ENCODE results near the gene TMEM131.

Gene TMEM131

DNA sequence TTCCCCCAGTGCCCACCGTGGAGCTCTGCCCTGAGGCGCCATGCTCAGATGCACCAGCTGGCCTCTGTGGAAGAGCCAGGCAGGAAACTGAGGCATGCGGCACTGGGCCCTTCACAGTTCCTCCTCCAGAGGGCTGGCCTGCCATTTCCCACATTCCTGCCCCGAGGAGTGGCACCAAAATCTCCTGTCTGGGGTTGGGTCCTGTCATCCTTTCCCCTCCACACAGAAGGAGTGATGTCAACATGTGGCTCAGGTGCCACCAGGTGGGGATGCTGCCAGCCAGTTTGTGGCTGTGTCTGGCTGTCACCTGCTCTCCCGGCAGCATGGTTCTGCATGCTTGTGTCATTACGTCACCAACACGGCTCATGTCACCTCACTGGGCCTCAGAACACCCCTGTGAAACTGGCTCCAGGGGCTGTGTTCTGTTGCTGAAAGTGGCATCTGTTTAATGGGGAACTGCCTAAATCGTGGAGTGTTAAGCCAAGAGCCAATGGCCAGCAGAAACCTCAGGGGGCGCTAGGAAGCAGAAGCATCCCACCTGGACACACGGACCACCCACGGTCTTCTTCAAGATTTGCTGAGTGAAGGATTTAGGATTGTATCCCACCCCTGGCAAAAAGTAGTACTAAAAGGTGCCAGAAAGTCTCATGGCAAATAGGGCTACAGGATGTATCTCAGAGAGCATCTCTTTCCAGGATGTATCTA lies 231.0 kb downstream of the TMEM131 start:
- H3K27ac Mint-ChIP-seq = no peak overlapping the region
- peaks cover 32% of the 10 kb centered on the region for H3K4me1 Mint-ChIP-seq (ENCODE audit: low read depth)
- no peaks in the 10 kb centered on the region for H3K27me3 Mint-ChIP-seq (ENCODE audit: low read depth)
- no peaks in the 10 kb centered on the region for H3K9me3 Mint-ChIP-seq
- no peak overlapping the region for H3K4me3 Mint-ChIP-seq
- peaks cover 37% of the 10 kb centered on the region for H3K36me3 Mint-ChIP-seq (ENCODE audit: low read depth)

DNA sequence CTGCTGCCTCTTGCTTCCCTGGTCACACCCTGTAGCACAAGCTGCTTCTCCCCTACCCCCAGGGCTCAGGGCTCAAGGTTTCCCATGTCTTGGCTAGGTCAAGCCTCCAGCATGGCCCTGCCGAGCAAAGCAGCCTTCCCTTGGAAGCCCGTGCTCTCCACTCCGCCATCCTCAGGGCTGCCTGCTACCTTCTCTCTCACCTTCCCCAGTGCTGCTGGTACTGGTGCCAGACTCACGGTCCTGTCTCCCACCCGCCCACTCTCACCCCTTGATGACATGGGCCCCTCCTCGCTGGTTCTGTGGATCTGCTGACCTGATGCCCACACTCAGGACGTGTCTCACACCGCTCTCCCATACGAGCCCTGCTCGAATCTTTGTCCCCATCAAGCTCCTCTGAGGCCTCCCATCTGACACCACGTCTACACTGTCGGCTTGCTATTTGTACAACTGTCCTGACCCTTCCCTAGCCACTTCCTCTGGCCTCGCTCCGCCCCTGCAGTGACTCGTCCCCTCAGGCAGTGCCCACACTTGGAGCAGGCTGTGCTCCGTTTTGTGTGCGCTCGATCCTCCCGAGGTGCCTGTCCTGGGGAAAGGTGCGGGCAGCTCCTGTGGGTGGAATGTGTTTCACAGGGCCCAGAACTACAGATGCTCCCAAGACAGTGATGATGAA lies 232.4 kb downstream of the TMEM131 start:
- H3K4me3 Mint-ChIP-seq = no peak overlapping the region
- H3K27me3 Mint-ChIP-seq (ENCODE audit: low read depth) = no peaks in the 10 kb centered on the region
- peaks cover 35% of the 10 kb centered on the region for H3K4me1 Mint-ChIP-seq (ENCODE audit: low read depth)
- peaks cover 43% of the 10 kb centered on the region for H3K36me3 Mint-ChIP-seq (ENCODE audit: low read depth)
- no peak overlapping the region for H3K27ac Mint-ChIP-seq
- H3K9me3 Mint-ChIP-seq = no peaks in the 10 kb centered on the region

DNA sequence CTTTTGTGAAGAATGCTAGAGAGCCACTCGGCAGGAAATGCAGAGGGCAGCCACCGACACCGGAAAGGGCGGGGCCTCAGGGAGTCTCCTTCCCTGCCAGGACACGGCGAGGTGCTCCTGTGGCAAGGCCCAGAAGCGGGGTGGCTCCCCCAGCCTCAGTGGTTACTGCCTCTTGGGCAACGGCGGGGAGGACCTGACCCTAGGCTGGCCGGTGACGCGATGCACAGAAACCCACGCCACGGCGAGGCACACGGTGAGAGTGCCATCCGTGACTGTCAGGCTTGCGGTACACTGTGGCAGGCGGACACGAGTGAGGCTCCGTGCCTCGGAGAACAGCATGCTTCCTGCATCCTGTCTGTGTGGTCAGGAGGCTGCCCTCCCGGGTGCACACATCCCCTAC lies 234.6 kb downstream of the TMEM131 start:
- Mint-ChIP-seq H3K36me3 (ENCODE audit: low read depth) (peaks cover 43% of the 10 kb centered on the region), H3K9me3 (no peaks in the 10 kb centered on the region), H3K27ac (peak overlapping the region; percentile 79), H3K4me3 (peak overlapping the region; percentile 15), H3K27me3 (ENCODE audit: low read depth) (no peaks in the 10 kb centered on the region), H3K4me1 (ENCODE audit: low read depth) (peaks cover 29% of the 10 kb centered on the region)

- peak overlapping the region; percentile 79 for H3K27ac Mint-ChIP-seq
- peaks cover 40% of the 10 kb centered on the region for H3K36me3 Mint-ChIP-seq (ENCODE audit: low read depth)
- peak overlapping the region; percentile 29 for H3K4me3 Mint-ChIP-seq
- no peaks in the 10 kb centered on the region for H3K9me3 Mint-ChIP-seq
- peaks cover 29% of the 10 kb centered on the region for H3K4me1 Mint-ChIP-seq (ENCODE audit: low read depth)
- H3K27me3 Mint-ChIP-seq (ENCODE audit: low read depth) = no peaks in the 10 kb centered on the region
Measured at GRCh38 chr2:97760480-97761049, 235.2 kb downstream of the TMEM131 start.

- H3K27ac Mint-ChIP-seq = peak overlapping the region; percentile 64
- no peaks in the 10 kb centered on the region for H3K27me3 Mint-ChIP-seq (ENCODE audit: low read depth)
- peaks cover 36% of the 10 kb centered on the region for H3K36me3 Mint-ChIP-seq (ENCODE audit: low read depth)
- no peaks in the 10 kb centered on the region for H3K9me3 Mint-ChIP-seq
- H3K4me1 Mint-ChIP-seq (ENCODE audit: low read depth) = peaks cover 29% of the 10 kb centered on the region
- H3K4me3 Mint-ChIP-seq = peak overlapping the region; percentile 29
Measured at GRCh38 chr2:97759727-97760407, 235.9 kb downstream of the TMEM131 start.

DNA sequence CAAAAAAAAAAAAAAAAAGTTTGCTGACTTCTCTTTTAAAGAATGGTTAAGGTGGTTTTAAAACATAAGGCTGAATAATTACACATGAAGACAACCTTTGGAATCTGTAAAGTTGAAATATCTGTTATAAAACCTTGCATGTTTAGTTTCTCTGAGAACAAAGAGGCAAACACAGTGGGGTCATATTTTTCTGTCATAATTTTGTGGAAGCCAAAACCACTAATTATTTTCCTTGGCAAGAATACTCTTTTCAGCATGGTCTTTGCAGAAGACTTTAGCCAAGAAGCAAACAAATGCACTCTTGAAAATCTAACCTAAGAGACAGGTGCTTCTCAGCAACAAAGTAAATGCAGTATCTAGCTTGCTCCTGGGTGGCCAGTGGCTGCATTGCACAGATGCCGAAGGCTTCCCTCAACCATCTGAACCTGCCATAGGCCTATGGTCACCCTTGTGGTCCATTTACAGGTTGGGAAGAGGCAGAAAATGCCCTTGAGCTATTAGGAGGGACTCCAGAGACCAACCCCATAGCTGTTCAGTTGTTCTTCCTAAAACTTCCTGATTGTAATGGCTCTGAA lies 237.5 kb downstream of the TMEM131 start:
- no peaks in the 10 kb centered on the region for H3K9me3 Mint-ChIP-seq
- H3K27me3 Mint-ChIP-seq (ENCODE audit: low read depth) = no peaks in the 10 kb centered on the region
- no peak overlapping the region for H3K4me3 Mint-ChIP-seq
- H3K4me1 Mint-ChIP-seq (ENCODE audit: low read depth) = peaks cover 25% of the 10 kb centered on the region
- peaks cover 30% of the 10 kb centered on the region for H3K36me3 Mint-ChIP-seq (ENCODE audit: low read depth)
- H3K27ac Mint-ChIP-seq = no peak overlapping the region

DNA sequence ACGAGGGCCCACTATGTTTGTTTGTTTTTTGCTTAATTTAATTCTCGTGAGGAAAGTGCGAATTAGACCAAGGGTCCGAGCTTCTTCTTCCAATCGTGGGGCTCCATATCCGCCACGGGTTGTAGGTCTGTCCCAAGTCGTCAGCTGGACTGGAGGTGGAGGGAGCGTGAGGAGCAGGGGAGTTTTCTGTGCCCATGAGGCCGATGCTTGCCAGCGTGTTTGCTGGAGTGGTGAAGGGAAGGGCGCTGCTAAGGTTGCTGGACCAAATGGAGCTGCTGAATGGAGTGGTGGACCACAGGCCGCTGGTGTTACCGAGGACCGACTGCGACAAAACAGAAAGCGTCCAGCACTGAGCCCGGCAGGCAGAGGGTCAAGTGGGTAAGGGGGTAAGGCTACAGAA lies 238.7 kb downstream of the TMEM131 start:
- Mint-ChIP-seq H3K27ac (no peak overlapping the region), H3K36me3 (ENCODE audit: low read depth) (peaks cover 29% of the 10 kb centered on the region), H3K4me1 (ENCODE audit: low read depth) (peaks cover 24% of the 10 kb centered on the region), H3K9me3 (no peaks in the 10 kb centered on the region), H3K4me3 (no peak overlapping the region), H3K27me3 (ENCODE audit: low read depth) (no peaks in the 10 kb centered on the region)

DNA sequence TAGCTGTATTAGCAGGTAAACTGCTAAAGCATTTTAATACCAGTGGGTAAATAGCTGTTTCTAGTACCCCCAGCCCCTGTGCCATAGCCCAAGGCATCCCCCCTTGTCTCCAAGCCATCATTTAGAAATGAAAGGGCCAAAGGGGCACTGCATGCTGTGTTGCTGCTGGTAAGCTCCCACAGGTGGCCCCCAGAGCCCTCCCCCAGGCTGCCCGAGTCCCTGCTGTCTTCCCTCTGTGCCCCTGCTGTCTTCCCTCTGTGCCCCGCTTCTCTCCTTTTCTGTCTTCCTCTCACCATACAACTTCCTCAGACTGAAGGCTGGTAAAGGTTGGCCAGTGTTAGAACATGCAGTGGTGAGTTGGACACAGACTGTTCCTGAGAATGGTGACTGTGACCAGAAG lies 240.3 kb downstream of the TMEM131 start:
- Mint-ChIP-seq H3K36me3 (ENCODE audit: low read depth) (peaks cover 26% of the 10 kb centered on the region), H3K4me3 (no peak overlapping the region), H3K9me3 (no peaks in the 10 kb centered on the region), H3K27me3 (ENCODE audit: low read depth) (no peaks in the 10 kb centered on the region), H3K27ac (no peak overlapping the region), H3K4me1 (ENCODE audit: low read depth) (peaks cover 11% of the 10 kb centered on the region)

- H3K4me3 Mint-ChIP-seq = no peak overlapping the region
- no peak overlapping the region for H3K27ac Mint-ChIP-seq
- peaks cover 4% of the 10 kb centered on the region for H3K4me1 Mint-ChIP-seq (ENCODE audit: low read depth)
- peaks cover 22% of the 10 kb centered on the region for H3K36me3 Mint-ChIP-seq (ENCODE audit: low read depth)
- H3K9me3 Mint-ChIP-seq = no peaks in the 10 kb centered on the region
- no peaks in the 10 kb centered on the region for H3K27me3 Mint-ChIP-seq (ENCODE audit: low read depth)
Measured at GRCh38 chr2:97754690-97755346, 240.9 kb downstream of the TMEM131 start.

DNA sequence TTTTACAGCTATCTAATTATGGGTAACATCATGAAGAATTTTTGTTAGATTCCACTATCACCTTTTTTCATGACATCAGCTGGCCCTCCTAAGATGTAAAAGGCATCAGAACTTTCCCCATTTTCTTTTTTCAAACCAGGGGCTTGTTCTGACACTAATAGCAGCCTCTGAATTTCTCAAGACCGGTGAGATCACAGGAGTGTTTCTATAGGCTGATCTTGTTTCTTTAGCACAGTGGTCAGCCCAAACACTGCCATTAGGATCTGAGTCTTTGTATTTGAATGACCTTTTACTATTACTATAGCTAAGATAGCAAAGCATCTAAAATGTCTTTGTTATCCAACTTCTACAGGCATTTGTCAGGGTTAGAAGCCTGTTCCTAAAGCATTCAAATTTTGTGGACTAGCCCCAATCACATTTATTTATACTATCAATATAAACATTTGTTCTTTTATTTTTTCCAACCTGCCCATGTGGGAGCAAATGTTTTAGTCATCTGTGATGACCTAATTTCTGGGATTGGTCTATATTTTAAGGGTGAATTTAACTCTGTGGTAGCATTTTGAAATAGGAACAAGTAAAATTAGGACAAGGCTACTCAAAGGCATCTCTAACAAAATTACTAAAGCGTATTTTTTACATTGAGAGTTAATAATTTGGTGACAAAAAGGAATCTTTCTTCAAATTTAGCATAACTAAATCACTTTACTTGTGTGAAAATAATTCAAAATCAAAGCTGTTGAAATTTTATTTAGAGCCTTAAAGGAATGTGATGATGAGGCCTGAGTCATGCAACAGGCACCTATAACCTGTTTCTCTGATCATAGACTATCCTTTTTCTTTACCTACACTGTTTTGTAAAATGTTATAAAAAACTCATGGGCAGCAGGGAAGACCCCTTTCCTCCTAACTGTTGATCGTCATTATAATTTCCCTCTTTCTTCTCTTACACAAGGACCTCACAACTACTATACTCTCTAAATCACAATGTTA lies 243.1 kb downstream of the TMEM131 start:
- Mint-ChIP-seq H3K4me3 (no peak overlapping the region), H3K27me3 (ENCODE audit: low read depth) (no peaks in the 10 kb centered on the region), H3K27ac (no peak overlapping the region), H3K36me3 (ENCODE audit: low read depth) (peaks cover 17% of the 10 kb centered on the region), H3K4me1 (ENCODE audit: low read depth) (peaks cover 5% of the 10 kb centered on the region), H3K9me3 (no peaks in the 10 kb centered on the region)

- Mint-ChIP-seq H3K9me3 (no peaks in the 10 kb centered on the region), H3K27me3 (ENCODE audit: low read depth) (no peaks in the 10 kb centered on the region), H3K27ac (no peak overlapping the region), H3K4me3 (no peak overlapping the region), H3K4me1 (ENCODE audit: low read depth) (peaks cover 9% of the 10 kb centered on the region), H3K36me3 (ENCODE audit: low read depth) (peaks cover 14% of the 10 kb centered on the region)
Measured at GRCh38 chr2:97751752-97752151, 244.0 kb downstream of the TMEM131 start.

- H3K27ac Mint-ChIP-seq = no peak overlapping the region
Measured at GRCh38 chr2:97750017-97750416, 245.7 kb downstream of the TMEM131 start.

GRCh38 chr2:97749581-97749980 lies 246.2 kb downstream of the TMEM131 start:
- H3K9me3 Mint-ChIP-seq = no peaks in the 10 kb centered on the region
- peaks cover 10% of the 10 kb centered on the region for H3K36me3 Mint-ChIP-seq (ENCODE audit: low read depth)
- no peaks in the 10 kb centered on the region for H3K27me3 Mint-ChIP-seq (ENCODE audit: low read depth)
- H3K4me3 Mint-ChIP-seq = no peak overlapping the region
- no peak overlapping the region for H3K27ac Mint-ChIP-seq
- peaks cover 24% of the 10 kb centered on the region for H3K4me1 Mint-ChIP-seq (ENCODE audit: low read depth)

More at GRCh38 chr2:97750017-97750416, 245.7 kb downstream of the TMEM131 start:
- Mint-ChIP-seq H3K9me3 (no peaks in the 10 kb centered on the region), H3K36me3 (ENCODE audit: low read depth) (peaks cover 12% of the 10 kb centered on the region), H3K4me1 (ENCODE audit: low read depth) (peaks cover 22% of the 10 kb centered on the region), H3K4me3 (no peak overlapping the region), H3K27me3 (ENCODE audit: low read depth) (no peaks in the 10 kb centered on the region)
